Suppressor macrophage treated with lipopolysaccharide for 1 hour (primary cell): ENCODE data around the gene HEXA.
"Not testable (repeated sequence)": the region's sequence is repeated elsewhere in the genome, so short reads cannot be mapped to it uniquely, and the experiment has no call there.

Source experiments
- DNase-seq, 3 donors: peaks; one replicate each; pipeline ENCODE4 v3.0.0-alpha.2; 2020 to 2022

HEXA gene

DNA sequence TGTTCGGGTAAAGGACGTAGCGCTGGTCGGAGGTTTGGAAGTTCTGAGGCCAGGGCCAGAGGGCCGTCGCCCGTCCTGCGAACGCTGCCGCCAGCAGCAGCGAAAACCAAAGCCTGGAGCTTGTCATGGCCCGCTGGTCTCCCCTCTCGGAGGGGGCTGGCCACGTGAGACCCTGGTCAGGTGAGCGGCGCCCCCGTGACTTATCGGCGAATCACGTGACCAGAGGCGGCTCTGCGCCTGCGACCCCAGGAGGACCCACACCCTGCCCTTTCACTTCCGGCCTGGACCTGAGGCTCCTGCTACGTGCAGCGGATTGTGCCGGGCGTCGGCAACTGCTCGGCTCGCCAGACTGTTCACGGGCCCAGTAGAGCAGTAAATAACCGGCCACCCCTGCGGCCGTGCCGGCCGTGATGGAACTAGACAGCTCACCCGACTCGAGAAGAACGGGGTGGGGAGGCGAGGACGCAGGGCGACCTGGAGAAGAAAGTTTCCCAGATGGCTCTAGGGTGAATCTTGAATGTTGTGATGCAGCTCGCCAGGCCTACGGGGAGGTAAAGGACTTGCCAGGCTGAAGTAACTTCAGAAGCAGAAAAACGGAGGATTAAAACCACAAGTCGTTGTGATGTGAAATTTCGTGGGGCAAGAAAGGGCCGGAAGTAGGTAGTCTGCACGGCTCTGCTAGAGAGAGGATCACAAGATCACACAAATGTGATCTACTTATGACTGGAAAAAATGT, at the start of gene HEXA:
Gene HEXA, minus strand, starts transcription at position 169 of the 736 bp plus-strand sequence. Its CDS starts 42 bp downstream, at position 127.
- DNase-seq, result peak; percentile 62 to 75 (median 64)

- DNase-seq, result no peak
Observed at GRCh38 chr15:72423256-72423655, 47.4 kb upstream of the HEXA start.

GRCh38 chr15:72421484-72421883, 45.7 kb upstream of the HEXA start:
- DNase-seq, result no peak

DNA sequence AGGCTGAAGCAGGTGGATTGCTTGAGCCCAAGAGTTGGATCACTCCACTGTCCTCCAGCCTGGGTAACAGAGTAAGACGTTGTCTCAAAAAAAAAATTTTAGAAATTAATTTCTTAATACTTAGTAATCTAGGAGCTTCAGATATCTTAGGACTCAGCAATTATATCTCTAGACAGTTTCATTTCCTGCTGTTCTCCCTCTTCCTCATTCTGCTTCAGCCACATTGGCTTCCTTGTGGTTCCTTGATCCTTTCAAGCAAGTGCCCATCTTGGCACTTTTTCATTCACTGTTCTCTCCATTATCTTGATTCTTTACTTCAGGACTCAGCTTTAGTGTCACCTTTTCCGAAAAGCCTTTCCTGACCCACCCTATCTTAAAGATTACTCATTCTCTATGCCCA, 44.8 kb upstream of the HEXA start:
- peak; percentile 34 to 63 (median 44) for DNase-seq

DNA sequence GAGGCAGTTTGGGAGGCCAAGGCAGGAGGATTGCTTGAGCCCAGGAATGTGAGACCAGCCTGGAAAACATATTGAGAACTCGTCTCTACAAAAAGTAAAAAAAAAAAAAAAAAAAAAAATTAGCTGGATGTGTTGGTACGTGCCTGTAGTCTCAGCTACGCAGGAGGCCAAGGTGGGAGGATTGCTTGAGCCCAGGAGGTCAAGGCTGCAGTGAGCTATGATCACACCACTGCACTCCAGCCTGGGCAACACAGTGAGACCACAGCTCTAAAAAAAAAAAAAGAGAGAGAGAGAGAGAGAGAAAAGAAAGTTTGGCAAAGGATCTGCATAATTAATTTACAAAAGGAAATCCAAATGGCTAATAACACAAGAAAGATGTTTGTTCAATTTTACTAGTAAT, 44.0 kb upstream of the HEXA start:
- not testable (repeated sequence) for DNase-seq

GRCh38 chr15:72415304-72415703, 39.5 kb upstream of the HEXA start:
- DNase-seq, result no peak

GRCh38 chr15:72413337-72413736, 37.5 kb upstream of the HEXA start:
- DNase-seq, result not testable (repeated sequence)

DNA sequence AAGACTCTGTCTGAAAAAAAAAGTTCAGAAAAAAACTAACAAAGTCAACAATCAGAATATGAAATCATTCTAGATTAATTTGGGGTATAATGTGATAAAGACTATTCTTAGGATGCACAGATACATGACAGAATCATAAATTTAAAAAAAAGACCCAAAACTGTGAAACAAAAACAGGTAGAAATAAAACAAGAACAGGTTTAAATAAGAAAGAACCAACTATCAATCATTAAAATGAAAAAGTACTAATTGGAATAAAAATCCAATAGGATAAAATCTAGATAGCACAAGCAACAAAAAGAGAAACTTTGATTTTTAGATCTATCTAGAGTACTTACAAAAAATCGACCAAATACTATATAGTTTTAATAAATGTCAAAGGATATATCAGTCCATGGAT, 35.7 kb upstream of the HEXA start:
- no peak for DNase-seq

GRCh38 chr15:72411111-72411510, 35.3 kb upstream of the HEXA start:
- no peak for DNase-seq

DNA sequence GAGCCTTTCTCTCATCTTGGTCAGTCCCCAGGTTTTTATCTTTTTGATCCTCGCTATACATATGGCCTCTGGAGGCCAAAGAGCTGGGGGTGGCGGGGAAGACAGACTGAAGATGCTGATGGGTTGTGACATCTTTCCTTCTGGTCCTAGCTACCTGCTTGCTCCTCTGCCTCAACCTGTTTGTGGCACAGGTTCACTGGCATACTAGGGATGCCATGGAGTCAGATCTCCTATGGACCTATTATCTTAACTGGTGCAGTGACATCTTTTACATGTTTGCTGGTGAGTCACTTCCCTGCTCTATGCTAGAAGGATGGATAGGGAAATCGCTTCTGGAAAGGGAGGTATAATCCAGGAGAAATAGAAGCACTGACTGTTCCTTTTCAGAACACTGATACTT, 31.1 kb upstream of the HEXA start:
- no peak for DNase-seq

- no peak for DNase-seq
Observed at GRCh38 chr15:72404841-72405240, 29.0 kb upstream of the HEXA start.

DNA sequence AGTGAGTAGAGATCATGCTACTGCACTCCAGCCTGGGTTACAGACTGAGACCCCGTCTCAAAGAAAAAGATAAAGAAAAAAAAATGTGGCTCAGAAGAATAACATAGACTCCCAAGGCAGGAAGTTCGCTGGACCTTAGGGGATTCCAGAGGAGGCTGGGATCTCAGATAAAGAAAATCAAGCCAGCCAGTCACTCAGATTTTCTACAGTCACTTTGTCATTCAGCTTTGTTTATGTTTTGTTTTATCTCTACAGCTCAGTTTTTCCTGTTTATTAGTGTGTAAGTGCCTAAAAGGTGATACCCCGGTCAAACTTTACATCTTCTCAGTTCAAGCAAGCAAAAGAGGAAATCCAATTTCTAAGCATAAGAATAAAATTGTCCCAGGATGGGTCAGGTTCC, 28.5 kb upstream of the HEXA start:
- no peak for DNase-seq

DNA sequence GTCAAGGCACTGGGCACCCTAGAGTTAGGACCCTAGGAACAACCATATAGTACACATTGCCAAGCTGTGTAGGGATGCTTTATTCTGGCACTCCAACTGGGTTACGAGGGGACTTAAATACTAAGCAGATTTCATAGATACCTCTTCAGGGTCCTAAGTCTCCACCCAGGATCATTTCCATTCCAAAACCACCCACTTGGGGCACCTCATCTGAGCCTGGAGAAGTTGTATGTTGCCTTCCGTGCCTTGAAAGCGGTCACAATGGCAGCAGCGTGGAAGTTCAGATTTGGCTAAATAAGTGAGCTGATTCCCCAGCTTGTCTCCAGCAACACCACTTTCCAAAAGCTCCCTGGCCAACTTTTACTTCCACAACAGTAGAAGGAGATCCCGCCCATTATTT, 26.9 kb upstream of the HEXA start:
- DNase-seq, result no peak

GRCh38 chr15:72398648-72399047, 22.8 kb upstream of the HEXA start:
- no peak for DNase-seq

DNA sequence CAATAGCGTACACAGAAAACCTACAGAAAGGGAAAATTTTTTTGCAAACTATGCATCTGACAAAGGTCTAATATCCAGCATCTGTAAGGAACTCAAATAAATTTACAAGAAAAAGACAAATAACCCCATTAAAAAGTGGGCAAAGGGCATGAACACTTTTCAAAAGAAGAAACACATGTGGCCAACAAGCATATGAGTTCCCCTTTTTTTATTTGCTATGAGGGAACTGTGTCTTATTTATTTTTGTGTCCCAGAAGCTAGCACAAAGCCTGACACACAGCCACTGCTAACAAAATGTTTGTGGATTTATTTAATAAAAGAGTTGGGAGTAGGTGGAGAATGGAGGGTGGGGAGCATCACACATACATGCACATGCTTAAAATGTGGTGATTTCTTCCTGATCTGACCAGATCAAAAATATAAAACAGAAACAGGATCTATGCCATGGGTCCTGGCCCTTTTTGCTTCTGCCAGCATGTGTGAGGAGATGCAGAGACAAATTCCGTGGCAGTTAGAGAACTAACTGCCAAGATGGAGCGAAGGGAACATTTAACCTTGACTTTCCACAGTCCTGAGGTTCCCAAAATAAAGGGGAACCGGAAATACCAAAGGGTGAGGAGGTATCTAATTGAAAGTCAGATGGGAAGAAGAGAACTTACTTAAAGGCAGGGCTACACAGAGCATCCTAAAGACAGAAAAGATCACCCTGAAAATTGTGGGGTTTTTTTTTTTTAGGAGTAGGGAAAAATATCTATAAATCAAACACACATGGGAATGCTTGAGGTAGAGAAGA, 22.2 kb upstream of the HEXA start, which contains the start of gene TMEM202:
Gene TMEM202, plus strand, starts transcription at position 510 of the 793 bp plus-strand sequence. Its CDS starts 22 bp downstream, at position 532.
- DNase-seq, result peak in 2 of 3 donors; percentile 16 to 24

DNA sequence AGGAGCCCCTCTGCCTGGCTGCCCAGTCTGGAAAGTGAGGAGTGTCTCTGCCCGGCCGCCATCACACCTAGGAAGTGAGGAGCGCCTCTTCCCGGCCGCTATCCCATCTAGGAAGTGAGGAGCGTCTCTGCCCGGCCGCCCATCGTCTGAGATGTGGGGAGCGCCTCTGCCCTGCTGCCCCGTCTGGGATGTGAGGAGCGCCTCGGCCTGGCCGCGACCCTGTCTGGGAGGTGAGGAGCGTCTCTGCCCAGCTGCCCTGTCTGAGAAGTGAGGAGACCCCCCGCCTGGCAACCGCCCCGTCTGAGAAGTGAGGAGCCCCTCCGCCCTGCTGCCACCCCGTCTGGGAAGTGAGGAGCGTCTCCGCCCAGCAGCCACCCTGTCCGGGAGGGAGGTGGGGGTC, 20.5 kb upstream of the HEXA start:
- DNase-seq, result not testable (repeated sequence)

DNA sequence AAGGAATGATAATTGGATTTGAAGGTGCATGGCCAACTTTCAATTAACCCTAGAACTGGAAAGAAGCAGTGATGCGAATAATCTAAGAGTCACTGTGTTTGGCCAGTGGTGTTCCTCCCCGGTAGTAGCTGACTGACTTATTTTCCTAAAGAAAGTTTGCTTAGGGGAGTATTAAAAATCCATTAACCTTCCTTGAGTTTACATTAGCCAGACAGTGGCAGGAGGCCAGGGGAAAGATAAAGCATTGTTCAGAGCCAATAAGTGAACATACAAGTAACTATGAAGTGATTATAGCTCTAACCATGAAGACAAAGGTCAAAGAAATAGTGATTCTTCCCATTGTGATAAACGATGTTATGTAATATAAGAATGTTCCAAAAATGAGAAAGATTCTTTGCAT, 13.4 kb upstream of the HEXA start:
- no peak for DNase-seq

DNA sequence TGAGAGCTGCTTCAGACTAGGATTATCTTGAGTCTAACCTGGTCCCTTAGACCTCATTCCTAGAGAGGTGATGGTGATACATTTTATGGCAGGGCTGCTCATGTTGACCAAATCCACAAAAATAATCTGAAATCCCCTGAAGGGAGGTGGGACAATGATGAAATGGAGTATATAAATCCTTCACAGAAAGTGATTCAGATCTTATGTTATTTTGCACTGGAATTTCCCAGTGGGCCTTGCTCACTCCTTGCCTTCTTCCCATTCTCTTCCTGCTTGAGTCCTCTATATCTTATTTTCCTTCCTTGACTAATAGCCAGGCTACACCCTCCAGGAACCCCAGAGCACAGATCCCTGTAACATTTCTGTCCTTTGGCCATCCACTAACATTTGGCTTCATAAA, 11.9 kb upstream of the HEXA start:
- peak; percentile 35 to 75 (median 52) for DNase-seq

- DNase-seq, result peak in 1 of 3 donors; percentile 23
Observed at GRCh38 chr15:72382146-72382545, 6.3 kb upstream of the HEXA start.

- DNase-seq, result no peak
Observed at GRCh38 chr15:72380743-72381142, 4.9 kb upstream of the HEXA start.

GRCh38 chr15:72379856-72380430, 4.1 kb upstream of the HEXA start:
- DNase-seq, result peak; percentile 33 to 69 (median 58)

- peak; percentile 55 to 77 (median 58) for DNase-seq
Observed at GRCh38 chr15:72379106-72379505, 3.3 kb upstream of the HEXA start.

- peak in 1 of 3 donors; percentile 40 for DNase-seq
Observed at GRCh38 chr15:72377331-72377730, 1.5 kb upstream of the HEXA start.

- DNase-seq, result peak; percentile 48 to 64 (median 51)
Observed at GRCh38 chr15:72375501-72375845, 341 bp downstream of the HEXA start.
